IMR-90 (cell line): ENCODE data around the gene CRYBG3. TPM values are rescaled to one million over a fixed set of nuclear protein-coding genes. Genes with fewer than 3 reads are reported as not detected.

Experiments
- ATAC-seq: fragments of 200-7000 bp; cut with Tn5 transposase; 2 replicates; pipeline ENCODE4 v1.9.1; 2020; ENCODE audit warnings: low read depth, mild to moderate bottlenecking, moderate library complexity
- BruUV-seq: library from RNA; stranded (reverse); fragments of 400-500 nt; replicated peaks from 2 replicates; lab custom pipeline; 2021; lab: Mats Ljungman, UMichigan
- CTCF ChIA-PET: fragments of 300-600 bp; formaldehyde crosslinking; extraction: SDS; loops from one replicate; lab custom pipeline; 2021; ENCODE audit warnings: antibody characterized with exemption; lab: Yijun Ruan, JAX
- POLR2A ChIA-PET: fragments of 300-600 bp; sonication (Branson Sonifier 250); formaldehyde crosslinking; loops from one replicate; lab custom pipeline; 2022; ENCODE audit warnings: antibody characterized with exemption; ENCODE audit not compliant: unreplicated experiment; lab: Charles Lee
- DNase-seq: peaks from one replicate; pipeline ENCODE4 v3.0.0; 2013
- H2AFZ ChIP-seq: replicated peaks from 2 replicates; pipeline ENCODE3; 2013; ENCODE audit warnings: low read length, mild to moderate bottlenecking; ENCODE audit not compliant: poor library complexity
- H2AK5ac ChIP-seq: 2 replicates; pipeline ENCODE4 v1.6.1; 2013; ENCODE audit warnings: low read depth, low read length, inconsistent platforms
- H2AK9ac ChIP-seq: replicated peaks from 2 replicates; pipeline ENCODE3; 2013; ENCODE audit warnings: mild to moderate bottlenecking, low read depth, low read length, moderate library complexity; ENCODE audit not compliant: poor library complexity
- H2BK120ac ChIP-seq: 2 replicates; pipeline ENCODE4 v1.6.1; 2013; ENCODE audit warnings: low read depth, low read length, inconsistent platforms
- H2BK15ac ChIP-seq: 3 replicates; pipeline ENCODE4 v1.6.1; 2013; ENCODE audit warnings: low read depth, low read length, inconsistent platforms
- H2BK20ac ChIP-seq: 2 replicates; pipeline ENCODE4 v1.6.1; 2013; ENCODE audit warnings: low read depth, mild to moderate bottlenecking, inconsistent platforms, low read length, moderate library complexity
- H2BK5ac ChIP-seq: 2 replicates; pipeline ENCODE4 v1.6.1; 2013; ENCODE audit warnings: mild to moderate bottlenecking, low read depth, low read length, inconsistent platforms; ENCODE audit not compliant: poor library complexity, severe bottlenecking
- H3K14ac ChIP-seq: replicated peaks from 2 replicates; pipeline ENCODE4 v1.6.1; 2013; ENCODE audit warnings: low read depth, low read length, inconsistent platforms
- H3K18ac ChIP-seq: 2 replicates; pipeline ENCODE4 v1.6.1; 2013; ENCODE audit warnings: low read depth, low read length, control low read depth
- H3K23ac ChIP-seq: 2 replicates; pipeline ENCODE4 v1.6.1; 2013; ENCODE audit warnings: low read depth, low read length, inconsistent platforms
- H3K27ac ChIP-seq: 2 replicates; pipeline ENCODE4 v1.5.1; 2013; ENCODE audit warnings: mild to moderate bottlenecking, control low read depth, low read length; ENCODE audit not compliant: insufficient read depth
- H3K27me3 ChIP-seq: 2 replicates; pipeline ENCODE4 v1.6.1; 2013; ENCODE audit warnings: low read length; ENCODE audit not compliant: control insufficient read depth, insufficient read depth
- H3K36me3 ChIP-seq: 2 replicates; pipeline ENCODE4 v1.6.1; 2013; ENCODE audit warnings: low read length, mixed read lengths; ENCODE audit not compliant: control insufficient read depth, insufficient read depth
- H3K4ac ChIP-seq: 2 replicates; pipeline ENCODE4 v1.6.1; 2013; ENCODE audit warnings: low read depth, low read length, inconsistent platforms
- H3K4me1 ChIP-seq: 2 replicates; pipeline ENCODE4 v1.6.1; 2013; ENCODE audit warnings: low read length, mixed read lengths; ENCODE audit not compliant: control insufficient read depth, insufficient read depth
- H3K4me2 ChIP-seq: 2 replicates; pipeline ENCODE4 v1.6.1; 2013; ENCODE audit warnings: low read depth, mild to moderate bottlenecking, control low read depth, low read length, moderate library complexity
- H3K4me3 ChIP-seq: 2 replicates; pipeline ENCODE4 v1.5.1; 2013; ENCODE audit warnings: low read depth, mild to moderate bottlenecking, control low read depth, low read length, moderate library complexity; ENCODE audit not compliant: insufficient read depth
- H3K56ac ChIP-seq: 2 replicates; pipeline ENCODE4 v1.6.1; 2013; ENCODE audit warnings: low read length, inconsistent platforms; ENCODE audit not compliant: insufficient read depth; ENCODE audit errors: extremely low read depth
- H3K79me1 ChIP-seq, 2 experiments: 2 replicates each; pipeline ENCODE4 v1.6.1; 2013; ENCODE audit warnings: low read length in 2 of 2, inconsistent platforms in 1 of 2, low read depth in 1 of 2
- H3K9ac ChIP-seq: 2 replicates; pipeline ENCODE4 v1.6.1; 2013; ENCODE audit warnings: low read depth, low read length, control low read depth
- H3K9me1 ChIP-seq: 2 replicates; pipeline ENCODE4 v1.6.1; 2013; ENCODE audit warnings: low read length, inconsistent platforms; ENCODE audit not compliant: insufficient read depth
- H3K9me3 ChIP-seq: 2 replicates; pipeline ENCODE4 v1.6.1; 2013; ENCODE audit warnings: low read length; ENCODE audit not compliant: control insufficient read depth, insufficient read depth
- H4K20me1 ChIP-seq: 2 replicates; pipeline ENCODE4 v1.6.1; 2013; ENCODE audit warnings: low read length, inconsistent platforms; ENCODE audit not compliant: insufficient read depth
- H4K5ac ChIP-seq: 2 replicates; pipeline ENCODE4 v1.6.1; 2013; ENCODE audit warnings: mild to moderate bottlenecking, low read depth, low read length, control low read depth
- H4K8ac ChIP-seq, 2 experiments: 2 replicates each; pipeline ENCODE4 v1.6.1; 2013; ENCODE audit warnings: low read depth in 2 of 2, low read length in 2 of 2, control low read depth in 1 of 2, inconsistent platforms in 1 of 2
- H4K91ac ChIP-seq: 2 replicates; pipeline ENCODE4 v1.6.1; 2013; ENCODE audit warnings: low read depth, low read length, inconsistent platforms; ENCODE audit not compliant: insufficient read depth
- CEBPB ChIP-seq: IDR thresholded peaks from 2 replicates; pipeline ENCODE4 v1.6.1; 2012; ENCODE audit warnings: low read depth, low read length, improper control_type of control experiment
- CHD1 ChIP-seq: IDR thresholded peaks from 2 replicates; pipeline ENCODE4 v1.6.1; 2012; ENCODE audit warnings: low read depth, low read length, improper control_type of control experiment
- MAFK ChIP-seq: IDR thresholded peaks from 2 replicates; pipeline ENCODE4 v1.6.1; 2012; ENCODE audit warnings: low read depth, low read length, improper control_type of control experiment
- MAZ ChIP-seq: IDR thresholded peaks from 2 replicates; pipeline ENCODE4 v1.6.1; 2012; ENCODE audit warnings: low read depth, mild to moderate bottlenecking, low read length, improper control_type of control experiment, moderate library complexity, borderline replicate concordance
- MXI1 ChIP-seq: IDR thresholded peaks from 2 replicates; pipeline ENCODE4 v1.6.1; 2012; ENCODE audit warnings: low read depth, mild to moderate bottlenecking, low read length, moderate library complexity, borderline replicate concordance
- POLR2A ChIP-seq: IDR thresholded peaks from 2 replicates; pipeline ENCODE4 v1.6.1; 2012; ENCODE audit warnings: mild to moderate bottlenecking, low read depth, low read length
- RCOR1 ChIP-seq: IDR thresholded peaks from 2 replicates; pipeline ENCODE4 v1.6.1; 2012; ENCODE audit warnings: mild to moderate bottlenecking, low read length, improper control_type of control experiment; ENCODE audit not compliant: insufficient replicate concordance
- SMC3 ChIP-seq: fragments of 150-350 bp; IDR thresholded peaks from 2 replicates; pipeline ENCODE4 v1.6.1; 2016; ENCODE audit warnings: low read depth, mild to moderate bottlenecking, antibody characterized with exemption, low read length, moderate library complexity
- WGBS, 2 experiments: methylation state at CpG; one replicate each; pipeline versions ENCODE4 v1.1.5 to v1.1.7; 2013; ENCODE audit warnings: missing lambda C conversion rate in 2 of 2; ENCODE audit not compliant: insufficient read length in 1 of 2; ENCODE audit errors: extremely low coverage in 2 of 2; 5-methylcytosine and 5-hydroxymethylcytosine counted together
- dilution Hi-C: fragments of 300-500 bp; cut with HindIII; formaldehyde crosslinking; loops from one replicate; pipeline ENCODE4 v1.14.3; 2018; ENCODE audit warnings: low sequenced_read_pairs; ENCODE audit not compliant: unreplicated experiment
- in situ Hi-C: fragments of 300-500 bp; cut with MboI; formaldehyde crosslinking; loops from 3 replicates; pipeline ENCODE4 v1.14.3; 2019; ENCODE audit warnings: low sequenced_read_pairs, inconsistent platforms, mixed read lengths
- intact Hi-C: fragments of 100-400 bp; cut with micrococcal nuclease; formaldehyde crosslinking; loops from 2 replicates; pipeline ENCODE4 v1.10.0; 2022
- polyA plus RNA-seq, 3 experiments: library from polyadenylated mRNA; depleted of rRNA; stranded (reverse); fragments of >200 nt; gene quantifications; 2 replicates each; pipeline ENCODE4 v1.2.3, GENCODE V29; 2012; ENCODE audit warnings: low replicate concordance in 1 of 3
- total RNA-seq: library from RNA; depleted of rRNA; stranded (reverse); fragments of >200 nt; gene quantifications from 2 replicates; pipeline ENCODE4 v1.2.3, GENCODE V29; 2012
- TF ChIP-seq, protein P1 (sequence below): conservative IDR thresholded peaks from 2 replicates; pipeline ENCODE4 v1.5.1; 2012; ENCODE audit warnings: mild to moderate bottlenecking, low read depth, low read length, improper control_type of control experiment

The CRYBG3 gene
- total and polyA plus RNA-seq, 2 of the 4 experiments (the other 2 are of a cell fraction), result 4.9 to 26.2 TPM

GRCh38 chr3:97821287-97821773 is 481 bp upstream of the CRYBG3 start:
- Histone ChIP-seq H3K56ac (peak overlapping the region; percentile 40; the same call in 1 of the 2 replicates), H3K18ac (peak overlapping the region; percentile 74), H2AFZ (peak overlapping the region; percentile 98), H2AK9ac (peak overlapping the region; percentile 31), H3K9me3 (no peaks in the 10 kb centered on the region), H3K9ac (peak overlapping the region; percentile 62), H3K4me1 (peaks cover 3% of the 10 kb centered on the region), H3K23ac (peak overlapping the region; percentile 90), H3K4me3 (peak overlapping the region; percentile 83), H3K27ac (peak overlapping the region; percentile 43), H2BK20ac (peak overlapping the region; percentile 53; the same call in 1 of the 2 replicates), H4K20me1 (no peaks in the 10 kb centered on the region), H4K8ac (peak overlapping the region; percentile 40 to 43; a peak in 3 of 4 replicates), H2BK5ac (peak overlapping the region; percentile 48), H3K4me2 (peak overlapping the region; percentile 89), H4K5ac (peak overlapping the region; percentile 65), H3K9me1 (no peaks in the 10 kb centered on the region), H3K79me1 (peaks cover 19 to 20% of the 10 kb centered on the region in 2 experiments), H4K91ac (no peak overlapping the region; the same call in 1 of the 2 replicates), H2BK120ac (peak overlapping the region; percentile 86; the same call in 1 of the 2 replicates), H3K36me3 (no peaks in the 10 kb centered on the region), H3K27me3 (0 out of 2 replicates have a peak, but pooled peaks cover 2% of the 10 kb centered on the region), H3K4ac (peak overlapping the region; percentile 56; the same call in 1 of the 2 replicates), H3K14ac (peak overlapping the region; percentile 91), H2AK5ac (no peak overlapping the region), H2BK15ac (no peak overlapping the region)
- intact Hi-C loops, result loop anchor here (1.0 to 5.0 kb wide), 2 partner anchors 106 to 202 kb away; no protein-coding TSS in a partner anchor
- 2% methylated on average over 9 of the region's 23 CpGs; no CpG with 5 or more reads in 1 of the 2 experiments for WGBS, 2 experiments
- ChIA-PET CTCF (interaction anchor here (0.7 to 1.4 kb wide), 2 partner anchors 21 to 200 kb away, joined by 3 to 4 read pairs; no protein-coding TSS in a partner anchor), POLR2A (interaction anchor here (0.6 kb wide), 1 partner anchor 199 kb away, joined by 12 read pairs; no protein-coding TSS in a partner anchor)
- DNase-seq (peak; percentile 6), ATAC-seq (peak; percentile 35)
- TF ChIP-seq, protein P1, sequence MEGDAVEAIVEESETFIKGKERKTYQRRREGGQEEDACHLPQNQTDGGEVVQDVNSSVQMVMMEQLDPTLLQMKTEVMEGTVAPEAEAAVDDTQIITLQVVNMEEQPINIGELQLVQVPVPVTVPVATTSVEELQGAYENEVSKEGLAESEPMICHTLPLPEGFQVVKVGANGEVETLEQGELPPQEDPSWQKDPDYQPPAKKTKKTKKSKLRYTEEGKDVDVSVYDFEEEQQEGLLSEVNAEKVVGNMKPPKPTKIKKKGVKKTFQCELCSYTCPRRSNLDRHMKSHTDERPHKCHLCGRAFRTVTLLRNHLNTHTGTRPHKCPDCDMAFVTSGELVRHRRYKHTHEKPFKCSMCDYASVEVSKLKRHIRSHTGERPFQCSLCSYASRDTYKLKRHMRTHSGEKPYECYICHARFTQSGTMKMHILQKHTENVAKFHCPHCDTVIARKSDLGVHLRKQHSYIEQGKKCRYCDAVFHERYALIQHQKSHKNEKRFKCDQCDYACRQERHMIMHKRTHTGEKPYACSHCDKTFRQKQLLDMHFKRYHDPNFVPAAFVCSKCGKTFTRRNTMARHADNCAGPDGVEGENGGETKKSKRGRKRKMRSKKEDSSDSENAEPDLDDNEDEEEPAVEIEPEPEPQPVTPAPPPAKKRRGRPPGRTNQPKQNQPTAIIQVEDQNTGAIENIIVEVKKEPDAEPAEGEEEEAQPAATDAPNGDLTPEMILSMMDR, result no peak
- no peak for TF ChIP-seq CEBPB
- no peak for TF ChIP-seq MAFK
- no peak for TF ChIP-seq CHD1
- TF ChIP-seq MAZ, result no peak
- TF ChIP-seq RCOR1, result no peak
- TF ChIP-seq POLR2A, result no peak
- no peak for TF ChIP-seq MXI1
- no peak for TF ChIP-seq SMC3
- BruUV-seq, result no TSS peak
- in situ Hi-C loops, result loop anchor here (25.0 kb wide), 1 partner anchor 766 kb away; the partner anchor contains the start of gene CPOX
- dilution Hi-C loops, result loop anchor here (25.0 kb wide), 1 partner anchor 191 kb away; no protein-coding TSS in a partner anchor
